Frontal cortex (tissue), 4 donors: ENCODE data around the gene RBM15. TPM values are rescaled to one million over a fixed set of nuclear protein-coding genes. Genes with fewer than 3 reads are reported as not detected.

Source experiments
- DNase-seq, 2 donors: peaks; one replicate each; pipeline ENCODE4 v3.0.0; 2012; ENCODE audit warnings: low spot score in 2 of 2
- FAIRE-seq: peaks from 2 replicates; lab custom pipeline; 2012; peaks lifted over from hg19 to GRCh38; lab: Jason Lieb, UNC
- total RNA-seq: library from RNA; depleted of rRNA; stranded (reverse); fragments of >200 nt; gene quantifications from one replicate; pipeline ENCODE4 v1.2.3, GENCODE V29; 2014
- donor health status: control.
- donor health status: control.
- donor health status: control.

Gene RBM15
- total RNA-seq, 1 donor from 2014 or later = 34.2 TPM

GRCh38 chr1:110393286-110393685 is 54.1 kb downstream of the RBM15 start:
- FAIRE-seq (no peak), DNase-seq (no peak)

GRCh38 chr1:110393691-110394492 is 54.7 kb downstream of the RBM15 start:
- DNase-seq (no peak), FAIRE-seq (no peak)

GRCh38 chr1:110394493-110394820 is 55.3 kb downstream of the RBM15 start:
- FAIRE-seq = no peak
- DNase-seq = no peak

Other genes starting within 250 kb of the RBM15 start
- 0.41 TPM for gene UBL4B, start 226.9 kb upstream of the RBM15 start, total RNA-seq
- 16.7 TPM for gene SLC6A17, start 188.9 kb upstream of the RBM15 start, total RNA-seq
- 2.4 TPM for gene KCNC4, start 129.1 kb upstream of the RBM15 start, total RNA-seq
- 4.1 TPM for gene SLC16A4, start 51.6 kb downstream of the RBM15 start, total RNA-seq
- 38.7 TPM for gene LAMTOR5, start 68.3 kb downstream of the RBM15 start, total RNA-seq
- gene PROK1, start 111.8 kb downstream of the RBM15 start, total RNA-seq = not detected
- not detected for gene KCNA10, start 179.8 kb downstream of the RBM15 start, total RNA-seq